ENCODE measurements around the gene PSD4. TPM values are rescaled to one million over a fixed set of nuclear protein-coding genes. Genes with fewer than 3 reads are reported as not detected.

PSD4 gene
- total RNA-seq, 1 experiment from 2014 or later = 12.6 TPM

- DNase-seq (ENCODE audit: low read depth, low spot score) (no peak), ATAC-seq (no peak)
- Histone ChIP-seq H3K79me2 (ENCODE audit: insufficient read depth, low read length) (no peaks in the 10 kb centered on the region), H3K9me3 (ENCODE audit: control insufficient read depth in 1 of 2, insufficient read depth in 1 of 2, low read depth in 1 of 2, low read length in 2 of 2) (no peaks in the 10 kb centered on the region), H3K9me2 (ENCODE audit: insufficient read depth) (no peaks in the 10 kb centered on the region), H3K9ac (ENCODE audit: low read length) (no peak overlapping the region), H3K27ac (ENCODE audit: low read depth, low read length) (no peak overlapping the region), H2AFZ (ENCODE audit: low read depth, low read length, poor library complexity, severe bottlenecking) (no peak overlapping the region), H3K27me3 (ENCODE audit: insufficient read depth, low read length) (no peaks in the 10 kb centered on the region), H3K36me3 (ENCODE audit: control insufficient read depth in 1 of 2, insufficient read depth in 2 of 2, low read length in 2 of 2) (no peaks in the 10 kb centered on the region), H4K20me1 (ENCODE audit: insufficient read depth) (no peaks in the 10 kb centered on the region), H3K4me1 (ENCODE audit: control insufficient read depth in 1 of 2, insufficient read depth in 2 of 2, low read length in 2 of 2) (peaks cover under 1 to 2% of the 10 kb centered on the region in 2 experiments; a peak in 2 of 4 replicates), H3K4me3 (replicated peaks in 1 of 2; ENCODE audit: low read depth in 1 of 2, low read length in 2 of 2) (no peak overlapping the region), H3K4me2 (ENCODE audit: low read length) (no peak overlapping the region)
- ChIA-PET POLR2A (no interaction called here), CTCF (interaction anchor here (1.3 to 1.5 kb wide), 2 partner anchors 10 to 34 kb away, joined by 3 to 4 read pairs; partner anchors contain the start of gene PSD4), RAD21 (ENCODE audit: low non-redundant PET in 1 of 2, low total read pairs in 2 of 2, uncharacterized antibody in 2 of 2, unreplicated experiment in 2 of 2) (no interaction called here)
- no TSS peak for BruUV-seq (replicated peaks)
- intact Hi-C loops (cut with micrococcal nuclease) = no loop called here
- no peak for TF ChIP-seq CTCF (IDR thresholded peaks at IDR 0.05 in 2 of 3, conservative IDR thresholded peaks at IDR 0.05 in 1 of 3; ENCODE audit: borderline replicate concordance in 1 of 3, insufficient read depth in 1 of 3, low read depth in 2 of 3, low read length in 2 of 3)
- TF ChIP-seq SP1 (IDR thresholded peaks at IDR 0.05; ENCODE audit: low read depth) = no peak
- no peak for TF ChIP-seq SIN3A (IDR thresholded peaks at IDR 0.05; ENCODE audit: low read depth)
- TF ChIP-seq ZNF274 (IDR thresholded peaks at IDR 0.05; ENCODE audit: low read depth, low read length) = no peak
- TF ChIP-seq POLR2A (IDR thresholded peaks at IDR 0.05; ENCODE audit: borderline replicate concordance, extremely low read depth, insufficient read depth, insufficient read length) = no peak
- no peak for TF ChIP-seq EGR1 (IDR thresholded peaks at IDR 0.05; ENCODE audit: low read depth)
- TF ChIP-seq RAD21 (IDR thresholded peaks at IDR 0.05; ENCODE audit: low read depth) = no peak
- no peak for TF ChIP-seq CBX3 (IDR thresholded peaks at IDR 0.05; ENCODE audit: low read depth)
- no peak for TF ChIP-seq POLR2AphosphoS5 (IDR thresholded peaks at IDR 0.05; ENCODE audit: low read depth, low read length)
- TF ChIP-seq JUND (IDR thresholded peaks at IDR 0.05) = no peak
- TF ChIP-seq EZH2phosphoT487 (IDR thresholded peaks at IDR 0.05; ENCODE audit: borderline replicate concordance) = no peak
Observed at GRCh38 chr2:113164215-113164929, 9.4 kb upstream of the PSD4 start.

Measured in HCT116 (cell line).